Body of pancreas (tissue), 4 donors: ENCODE data around the gene YJU2.

ENCODE experiments used
- CTCF ChIP-seq, 7 experiments: fragments of 450-650 bp in 4 of 7; fragments of 200-600 bp in 3 of 7; sonication (generic) in 3 of 7; IDR thresholded peaks; one replicate each; pipeline ENCODE4 v1.5.1; 2016 to 2019; ENCODE audit warnings: antibody characterized with exemption in 7 of 7
- POLR2A ChIP-seq, 3 donors: fragments of 450-650 bp; IDR thresholded peaks; one replicate each; pipeline ENCODE4 v1.6.1; 2016; ENCODE audit warnings: antibody characterized with exemption in 3 of 3, mild to moderate bottlenecking in 2 of 3

- TF ChIP-seq POLR2A (IDR thresholded peaks at IDR 0.05) (no peak), CTCF (IDR thresholded peaks at IDR 0.05) (no peak)
These were observed 30.0 kb upstream of the YJU2 start for GRCh38 chr19:4216846-4217245.
